Epithelial cell of proximal tubule (primary cell): Measurements from ENCODE around the gene ARL2BP. TPM values are rescaled to one million over a fixed set of nuclear protein-coding genes. Genes with fewer than 3 reads are reported as not detected.

Experiments
- DNase-seq: peaks from one replicate; pipeline ENCODE4 v3.0.0-alpha.2; 2011; ENCODE audit warnings: low read depth
- H3K4me3 ChIP-seq: 2 replicates; pipeline ENCODE4 v1.5.1; 2011; ENCODE audit warnings: low read depth, mild to moderate bottlenecking, low read length
- CTCF ChIP-seq: conservative IDR thresholded peaks from 2 replicates; pipeline ENCODE4 v1.5.1; 2012; ENCODE audit warnings: low read depth, mild to moderate bottlenecking, low read length
- total RNA-seq: library from RNA; depleted of rRNA; stranded (reverse); fragments of >200 nt; gene quantifications from 2 replicates; pipeline ENCODE4 v1.2.3, GENCODE V29; 2015

Gene ARL2BP
- total RNA-seq, 1 donor from 2014 or later = 44.6 TPM

GRCh38 chr16:57283959-57284208 is 38.8 kb downstream of the ARL2BP start:
- TF ChIP-seq CTCF = no peak
- H3K4me3 ChIP-seq = peak overlapping the region; percentile 62
- DNase-seq = no peak

GRCh38 chr16:57284209-57284951 is 39.3 kb downstream of the ARL2BP start, which contains the start of gene PLLP:
Gene PLLP (minus strand): TSS chr16:57284672. CDS start chr16:57284540, 132 bp downstream.
- H3K4me3 ChIP-seq = peak within 1 kb of the TSS; percentile 62
- no peak for DNase-seq
- TF ChIP-seq CTCF = no peak

DNA sequence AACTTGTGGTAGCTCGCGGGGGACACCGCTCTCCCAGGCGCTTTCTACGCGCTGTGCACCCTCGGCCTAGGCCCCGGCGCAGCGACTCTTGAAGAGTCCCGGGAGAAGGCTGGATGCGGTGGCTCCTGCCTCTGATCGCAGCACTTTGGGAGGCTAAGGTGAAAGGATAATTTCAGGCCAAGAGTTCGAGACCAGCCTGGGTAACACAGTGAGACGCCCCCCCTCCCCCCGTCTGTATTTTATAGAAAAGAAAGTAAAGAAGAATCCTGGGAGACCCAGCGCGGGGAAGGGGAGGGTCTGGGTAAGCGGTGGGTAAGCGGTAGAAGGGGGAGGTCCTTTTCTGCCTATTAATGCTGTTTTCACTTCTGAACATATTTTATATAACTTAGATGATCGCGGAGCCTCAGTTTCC is 39.9 kb downstream of the ARL2BP start:
- no peak for TF ChIP-seq CTCF
- H3K4me3 ChIP-seq = peak overlapping the region; percentile 62
- no peak for DNase-seq

- DNase-seq = no peak
- no peak overlapping the region for H3K4me3 ChIP-seq
- no peak for TF ChIP-seq CTCF
These were observed 40.3 kb downstream of the ARL2BP start for GRCh38 chr16:57285379-57285778.

DNA sequence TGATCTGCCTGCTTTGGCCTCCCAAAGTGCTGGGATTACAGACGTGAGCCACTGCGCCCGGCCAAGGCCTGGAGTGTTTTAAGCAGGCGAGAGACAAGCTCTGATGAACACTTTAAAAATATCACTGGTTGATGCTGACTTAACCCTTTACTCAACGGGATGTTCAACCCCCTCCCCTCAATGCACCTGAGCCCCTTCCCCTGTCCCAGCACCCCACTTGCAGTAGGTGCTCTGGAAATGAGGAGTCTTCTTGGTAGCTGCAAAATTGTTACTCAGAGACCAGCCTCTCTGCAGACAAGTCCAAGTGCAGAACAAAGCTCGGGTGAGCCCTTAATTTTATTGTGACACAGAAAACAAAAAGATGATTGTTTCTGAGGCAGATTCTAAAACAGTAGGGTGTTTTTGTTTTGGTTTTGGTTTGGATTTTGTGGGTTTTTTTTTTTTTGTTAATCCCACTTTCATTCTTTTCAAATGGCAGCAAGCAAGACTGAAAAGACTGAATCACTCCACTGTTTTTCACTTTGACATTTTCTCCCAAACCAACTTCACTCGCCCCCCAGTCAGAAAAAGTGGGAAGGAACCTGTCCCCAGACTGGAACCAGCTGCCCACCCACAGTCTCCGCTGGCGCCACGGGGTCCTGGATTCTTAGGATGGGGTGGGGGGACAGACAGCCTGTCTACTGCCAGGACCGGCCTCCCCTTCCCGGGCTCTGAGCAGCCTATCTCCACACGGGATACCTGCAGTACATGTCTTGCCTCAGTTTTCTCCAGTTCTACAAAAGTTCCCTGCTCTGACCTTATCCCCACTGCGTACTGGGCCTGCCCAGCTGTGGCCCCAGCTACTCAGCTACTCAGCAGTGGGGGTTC is 44.6 kb downstream of the ARL2BP start:
- TF ChIP-seq CTCF = no peak
- DNase-seq = no peak
- no peak overlapping the region for H3K4me3 ChIP-seq

- DNase-seq = no peak
- no peak for TF ChIP-seq CTCF
- no peak overlapping the region for H3K4me3 ChIP-seq
These were observed 52.8 kb downstream of the ARL2BP start for GRCh38 chr16:57297856-57298255.
